B cell (primary cell): ENCODE data around the gene MCHR1.

Source experiments
- CTCF ChIP-seq: fragments of 200-600 bp; IDR thresholded peaks from one replicate; pipeline ENCODE4 v1.8.0; 2022; ENCODE audit warnings: antibody characterized with exemption, mild to moderate bottlenecking
- EZH2 ChIP-seq: IDR thresholded peaks from 2 replicates; pipeline ENCODE4 v1.6.1; 2012; ENCODE audit warnings: borderline replicate concordance, low read depth, mild to moderate bottlenecking, moderate library complexity, low read length; ENCODE audit not compliant: insufficient read depth, poor library complexity, severe bottlenecking

DNA sequence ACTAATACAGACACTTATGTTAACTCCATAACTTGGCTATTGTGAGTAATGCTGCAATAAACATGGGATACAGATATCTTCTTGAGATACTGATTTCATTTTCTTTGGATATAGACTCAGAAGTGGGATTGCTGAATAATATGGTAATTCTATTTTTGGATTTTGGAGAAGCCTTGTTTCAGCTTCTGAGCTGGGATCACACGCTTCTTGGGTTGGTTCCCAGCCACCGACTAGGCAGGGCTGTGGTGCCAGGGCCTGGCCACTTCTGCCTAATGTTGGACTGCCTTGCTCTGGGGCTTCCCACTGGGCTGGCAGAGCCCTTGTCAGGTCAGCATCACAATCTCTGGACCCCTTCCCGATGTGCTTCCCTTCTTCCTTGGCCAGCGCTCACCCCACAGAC lies 14.0 kb upstream of the MCHR1 start:
- TF ChIP-seq CTCF (no peak), EZH2 (no peak)
